K562 (cell line): ENCODE data around the gene PARPBP. TPM values are rescaled to one million over a fixed set of nuclear protein-coding genes. Genes with fewer than 3 reads are reported as not detected.

ENCODE experiments used
- ARID2 ChIP-seq: fragments of 450-650 bp; IDR thresholded peaks from 2 replicates; pipeline ENCODE4 v1.6.1; 2017; ENCODE audit warnings: antibody characterized with exemption, mild to moderate bottlenecking
- HIVEP1 ChIP-seq: fragments of 250-450 bp; sonication (Bioruptor Pico); IDR thresholded peaks from 2 replicates; pipeline ENCODE4 v1.4.0; 2020; ENCODE audit warnings: mild to moderate bottlenecking
- HNRNPK ChIP-seq: fragments of 200-400 bp; formaldehyde crosslinking; IDR thresholded peaks from one replicate; pipeline ENCODE4 v1.6.1; 2018; ENCODE audit warnings: mild to moderate bottlenecking, low read depth, low read length; ENCODE audit not compliant: poor library complexity, severe bottlenecking
- HNRNPLL ChIP-seq: fragments of 200-400 bp; formaldehyde crosslinking; IDR thresholded peaks from 2 replicates; pipeline ENCODE4 v1.6.1; 2017; ENCODE audit warnings: low read length, low read depth, mild to moderate bottlenecking; ENCODE audit not compliant: poor library complexity, severe bottlenecking
- NELFE ChIP-seq: IDR thresholded peaks from 2 replicates; pipeline ENCODE4 v1.6.1; 2011; ENCODE audit warnings: mild to moderate bottlenecking; ENCODE audit not compliant: insufficient read depth, insufficient read length
- NONO ChIP-seq, 2 experiments: fragments of 200-400 bp in 1 of 2; fragments of 450-650 bp in 1 of 2; formaldehyde crosslinking in 1 of 2; IDR thresholded peaks; 2 replicates each; pipeline ENCODE4 v1.6.1; 2017; ENCODE audit warnings: low read depth in 2 of 2, mild to moderate bottlenecking in 2 of 2, moderate library complexity in 2 of 2, low read length in 1 of 2
- POLR3A ChIP-seq: IDR thresholded peaks from 2 replicates; pipeline ENCODE4 v1.6.1; 2011; ENCODE audit warnings: borderline replicate concordance, mild to moderate bottlenecking, moderate library complexity; ENCODE audit not compliant: insufficient read length, insufficient read depth; ENCODE audit errors: extremely low read depth
- POLR3G ChIP-seq: IDR thresholded peaks from 2 replicates; pipeline ENCODE4 v1.6.1; 2011; ENCODE audit not compliant: insufficient read length, insufficient replicate concordance; ENCODE audit errors: extremely low read depth
- SMAD4 ChIP-seq: fragments of 250-450 bp; sonication (Bioruptor Pico); conservative IDR thresholded peaks from 2 replicates; pipeline ENCODE4 v1.8.0; 2021; ENCODE audit warnings: inconsistent platforms, mild to moderate bottlenecking, moderate library complexity
- SREBF1 ChIP-seq: fragments of 150-350 bp; IDR thresholded peaks from 2 replicates; pipeline ENCODE4 v1.6.1; 2014; ENCODE audit warnings: antibody characterized with exemption, low read depth, low read length, borderline replicate concordance
- ZNF23 ChIP-seq: fragments of 250-450 bp; sonication (Bioruptor Pico); IDR thresholded peaks from 2 replicates; pipeline ENCODE4 v1.4.0; 2020; ENCODE audit warnings: mild to moderate bottlenecking
- ZNF24 ChIP-seq: fragments of 450-650 bp; IDR thresholded peaks from 2 replicates; pipeline ENCODE4 v1.6.1; 2016
- ZNF3 ChIP-seq: fragments of 250-450 bp; sonication (Bioruptor Pico); IDR thresholded peaks from 2 replicates; pipeline ENCODE4 v1.5.0; 2021; ENCODE audit warnings: mild to moderate bottlenecking, moderate library complexity
- ZNF79 ChIP-seq: fragments of 250-450 bp; sonication (Bioruptor Pico); IDR thresholded peaks from 2 replicates; pipeline ENCODE4 v1.4.0; 2020; ENCODE audit warnings: low read depth, mild to moderate bottlenecking, moderate library complexity
- polyA plus RNA-seq, 8 experiments: library from polyadenylated mRNA; depleted of rRNA in 4 of 8; stranded (reverse) in 5 of 8; unstranded in 3 of 8; fragments of >200 nt; fragmentation: Nextera tagmentation in 2 of 8; fragmentation: Illumina TruSeq in 1 of 8; extraction: Ambion mirVana in 2 of 8; extraction: Trizol in 1 of 8; gene quantifications; 2 replicates each; pipeline versions ENCODE4 v1.2.1 to v1.2.3, GENCODE V29; 2011 to 2014; ENCODE audit warnings: inconsistent platforms in 1 of 8, missing spikeins in 1 of 8
- total RNA-seq, 7 experiments: library from RNA; depleted of rRNA in 6 of 7; stranded (reverse); fragments of >200 nt in 6 of 7; fragmentation: Illumina TruSeq in 2 of 7; extraction: Trizol in 2 of 7; gene quantifications; 2 replicates each; pipeline versions ENCODE4 v1.2.1 to v1.2.3, GENCODE V29; 2011 to 2021; ENCODE audit warnings: low replicate concordance in 1 of 7
- TF ChIP-seq, protein P1 (sequence below), 2 experiments: IDR thresholded peaks in 1 of 2; conservative IDR thresholded peaks in 1 of 2; 2 replicates each; pipeline ENCODE4 v1.6.1; 2016; ENCODE audit warnings: low read depth in 2 of 2, mild to moderate bottlenecking in 1 of 2, missing compliant biosample characterization in 1 of 2, missing genetic modification characterization in 1 of 2, moderate library complexity in 1 of 2
- TF ChIP-seq, protein P2 (sequence below): fragments of 200-800 bp; sonication (Bioruptor generic); IDR thresholded peaks from 2 replicates; pipeline ENCODE4 v1.6.1; 2017; ENCODE audit warnings: missing genetic modification characterization, missing compliant biosample characterization
- TF ChIP-seq, protein P3 (sequence below): fragments of 250-450 bp; sonication (Bioruptor Pico); IDR thresholded peaks from 2 replicates; pipeline ENCODE4 v1.5.0; 2020; ENCODE audit warnings: mild to moderate bottlenecking, borderline replicate concordance
- TF ChIP-seq, protein P4 (sequence below), 2 experiments: fragments of 450-650 bp in 1 of 2; sonication (generic) in 1 of 2; formaldehyde crosslinking; conservative IDR thresholded peaks; 2 replicates each; pipeline versions ENCODE4 v1.4.0 to v1.8.1; 2020 to 2022; ENCODE audit warnings: mild to moderate bottlenecking in 1 of 2, missing genetic modification reagents in 1 of 2

Gene PARPBP
- total and polyA plus RNA-seq, 9 of the 15 experiments (the other 6 are each of a cell fraction or from before 2014, with no cell fraction given): 26.1 to 62.5 (median 49.0) TPM

DNA sequence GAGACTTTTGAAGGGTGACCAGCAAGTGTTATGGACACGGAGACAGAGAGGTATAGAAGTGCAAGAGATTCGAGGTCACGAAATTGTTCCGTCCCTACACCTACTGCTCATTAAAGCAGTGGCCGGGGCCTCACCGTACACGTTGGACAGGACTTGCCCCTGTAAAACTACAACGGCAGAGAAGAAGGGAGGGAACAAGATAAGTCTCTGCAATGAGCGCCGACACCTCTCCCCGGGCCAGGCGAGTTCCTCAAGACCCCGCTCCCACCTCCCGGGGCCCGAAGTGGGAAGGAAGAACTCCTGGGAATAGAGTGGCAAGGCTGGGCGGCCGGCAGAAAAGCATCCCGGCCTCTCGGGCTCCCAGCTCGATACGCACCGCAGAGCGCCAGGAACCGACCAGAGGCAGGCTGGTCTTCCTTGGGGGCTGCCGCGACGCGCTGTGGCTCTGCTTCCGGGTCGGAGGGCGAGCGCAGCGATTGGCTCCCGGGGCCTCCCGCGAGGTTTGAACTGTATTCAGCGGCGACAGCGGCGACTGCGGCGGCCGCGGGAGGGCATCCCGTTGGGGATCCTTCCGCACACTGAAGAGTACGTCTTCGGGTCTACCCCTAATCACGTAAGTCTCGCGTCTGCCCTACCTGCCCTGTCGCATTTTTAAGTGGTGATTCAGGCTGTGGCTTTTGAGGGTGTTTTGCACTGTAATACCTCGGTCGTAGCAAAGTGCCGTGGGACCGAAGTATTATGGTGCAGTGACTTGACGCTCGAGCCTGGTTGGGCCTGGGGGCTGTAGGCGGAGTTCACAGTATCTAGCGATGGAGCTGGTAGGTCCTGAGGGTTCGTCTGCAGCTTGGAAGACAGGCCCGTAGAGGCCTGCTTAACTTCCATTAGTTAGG is at the start of gene PARPBP, which contains the start of gene NUP37 (continued):
- TF ChIP-seq SREBF1: no peak
- TF ChIP-seq SMAD4 (CRISPR knock-in tag): peak; percentile 69; the same call in 1 of the 2 replicates
- TF ChIP-seq, protein P1, sequence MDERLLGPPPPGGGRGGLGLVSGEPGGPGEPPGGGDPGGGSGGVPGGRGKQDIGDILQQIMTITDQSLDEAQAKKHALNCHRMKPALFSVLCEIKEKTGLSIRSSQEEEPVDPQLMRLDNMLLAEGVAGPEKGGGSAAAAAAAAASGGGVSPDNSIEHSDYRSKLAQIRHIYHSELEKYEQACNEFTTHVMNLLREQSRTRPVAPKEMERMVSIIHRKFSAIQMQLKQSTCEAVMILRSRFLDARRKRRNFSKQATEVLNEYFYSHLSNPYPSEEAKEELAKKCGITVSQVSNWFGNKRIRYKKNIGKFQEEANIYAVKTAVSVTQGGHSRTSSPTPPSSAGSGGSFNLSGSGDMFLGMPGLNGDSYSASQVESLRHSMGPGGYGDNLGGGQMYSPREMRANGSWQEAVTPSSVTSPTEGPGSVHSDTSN (CRISPR knock-in tag; IDR thresholded peaks at IDR 0.05; ENCODE audit: low read depth): no peak
- TF ChIP-seq, protein P1 (tag; conservative IDR thresholded peaks at IDR 0.05; ENCODE audit: low read depth): no peak
- no peak for TF ChIP-seq ZNF79
- no peak for TF ChIP-seq ZNF3 (CRISPR knock-in tag)
- no peak; a peak in 1 of 4 replicates for TF ChIP-seq NONO (IDR thresholded peaks at IDR 0.05; ENCODE audit: low read depth in 2 of 2, low read length in 1 of 2)
- no peak for TF ChIP-seq NELFE
- TF ChIP-seq, protein P2, sequence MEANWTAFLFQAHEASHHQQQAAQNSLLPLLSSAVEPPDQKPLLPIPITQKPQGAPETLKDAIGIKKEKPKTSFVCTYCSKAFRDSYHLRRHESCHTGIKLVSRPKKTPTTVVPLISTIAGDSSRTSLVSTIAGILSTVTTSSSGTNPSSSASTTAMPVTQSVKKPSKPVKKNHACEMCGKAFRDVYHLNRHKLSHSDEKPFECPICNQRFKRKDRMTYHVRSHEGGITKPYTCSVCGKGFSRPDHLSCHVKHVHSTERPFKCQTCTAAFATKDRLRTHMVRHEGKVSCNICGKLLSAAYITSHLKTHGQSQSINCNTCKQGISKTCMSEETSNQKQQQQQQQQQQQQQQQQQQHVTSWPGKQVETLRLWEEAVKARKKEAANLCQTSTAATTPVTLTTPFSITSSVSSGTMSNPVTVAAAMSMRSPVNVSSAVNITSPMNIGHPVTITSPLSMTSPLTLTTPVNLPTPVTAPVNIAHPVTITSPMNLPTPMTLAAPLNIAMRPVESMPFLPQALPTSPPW (CRISPR knock-in tag): peak; percentile 47
- TF ChIP-seq, protein P3, sequence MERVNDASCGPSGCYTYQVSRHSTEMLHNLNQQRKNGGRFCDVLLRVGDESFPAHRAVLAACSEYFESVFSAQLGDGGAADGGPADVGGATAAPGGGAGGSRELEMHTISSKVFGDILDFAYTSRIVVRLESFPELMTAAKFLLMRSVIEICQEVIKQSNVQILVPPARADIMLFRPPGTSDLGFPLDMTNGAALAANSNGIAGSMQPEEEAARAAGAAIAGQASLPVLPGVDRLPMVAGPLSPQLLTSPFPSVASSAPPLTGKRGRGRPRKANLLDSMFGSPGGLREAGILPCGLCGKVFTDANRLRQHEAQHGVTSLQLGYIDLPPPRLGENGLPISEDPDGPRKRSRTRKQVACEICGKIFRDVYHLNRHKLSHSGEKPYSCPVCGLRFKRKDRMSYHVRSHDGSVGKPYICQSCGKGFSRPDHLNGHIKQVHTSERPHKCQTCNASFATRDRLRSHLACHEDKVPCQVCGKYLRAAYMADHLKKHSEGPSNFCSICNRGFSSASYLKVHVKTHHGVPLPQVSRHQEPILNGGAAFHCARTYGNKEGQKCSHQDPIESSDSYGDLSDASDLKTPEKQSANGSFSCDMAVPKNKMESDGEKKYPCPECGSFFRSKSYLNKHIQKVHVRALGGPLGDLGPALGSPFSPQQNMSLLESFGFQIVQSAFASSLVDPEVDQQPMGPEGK: no peak
- no peak for TF ChIP-seq HIVEP1 (CRISPR knock-in tag)
- peak; percentile 98 for TF ChIP-seq HNRNPLL
- TF ChIP-seq, protein P4, sequence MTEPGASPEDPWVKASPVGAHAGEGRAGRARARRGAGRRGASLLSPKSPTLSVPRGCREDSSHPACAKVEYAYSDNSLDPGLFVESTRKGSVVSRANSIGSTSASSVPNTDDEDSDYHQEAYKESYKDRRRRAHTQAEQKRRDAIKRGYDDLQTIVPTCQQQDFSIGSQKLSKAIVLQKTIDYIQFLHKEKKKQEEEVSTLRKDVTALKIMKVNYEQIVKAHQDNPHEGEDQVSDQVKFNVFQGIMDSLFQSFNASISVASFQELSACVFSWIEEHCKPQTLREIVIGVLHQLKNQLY (CRISPR knock-in tag; conservative IDR thresholded peaks at IDR 0.05): no peak
- TF ChIP-seq ZNF23 (CRISPR knock-in tag): no peak
- no peak for TF ChIP-seq HNRNPK
- TF ChIP-seq POLR3G: no peak
- peak; percentile 62; the same call in 1 of the 2 replicates for TF ChIP-seq ZNF24
- TF ChIP-seq POLR3A: no peak
- no peak for TF ChIP-seq ARID2
